ENCODE results near the gene SLC30A1. TPM values are rescaled to one million over a fixed set of nuclear protein-coding genes. Genes with fewer than 3 reads are reported as not detected.

The SLC30A1 gene
- total and polyA plus RNA-seq, 2 of the 13 experiments (the other 11 are each of a cell fraction or from before 2014, with no cell fraction given), result 5.9 to 24.4 TPM

DNA sequence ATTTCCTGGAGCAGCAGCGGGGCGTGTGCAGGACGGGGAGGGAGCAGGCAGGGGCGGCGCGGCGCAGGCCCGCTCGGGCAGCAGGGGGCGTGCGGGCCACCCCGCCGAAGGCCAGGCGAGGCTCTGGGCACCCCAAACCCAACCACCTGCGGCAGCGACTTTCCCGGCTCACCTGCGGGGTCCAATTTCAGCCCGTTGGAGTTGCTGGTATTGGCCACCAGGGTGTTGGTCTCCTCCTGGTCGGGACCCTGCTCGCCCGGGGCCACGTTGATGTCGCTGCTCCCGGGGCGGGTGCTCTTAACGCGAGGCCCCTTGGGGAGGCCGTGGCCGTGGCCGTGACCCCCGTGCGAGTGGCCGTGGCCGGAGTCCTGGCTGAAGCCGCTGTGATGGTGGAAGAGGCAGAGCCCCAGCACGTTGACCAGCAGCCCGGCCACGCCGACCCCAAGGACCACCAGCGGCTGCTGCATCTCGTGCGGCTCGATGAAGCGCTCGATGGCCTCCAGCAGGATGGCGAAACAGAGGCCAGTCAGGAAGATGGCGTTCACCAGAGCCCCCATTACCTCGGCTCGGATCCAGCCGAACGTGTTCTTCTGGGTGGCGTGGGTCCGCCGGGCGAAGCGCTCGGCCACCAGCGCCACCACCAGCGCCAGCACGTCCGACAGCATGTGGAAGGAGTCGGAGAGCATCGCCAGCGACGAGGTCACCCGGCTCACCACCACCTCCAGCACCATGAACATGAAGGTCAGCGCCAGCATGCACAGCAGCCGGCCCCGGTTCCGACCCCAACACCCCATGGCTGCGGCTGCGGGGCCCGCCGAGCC is 932 bp downstream of the SLC30A1 start (continued):
- TF ChIP-seq TBX3 (IDR thresholded peaks at IDR 0.05; ENCODE audit: borderline replicate concordance) (no peak), NR2F2 (IDR thresholded peaks at IDR 0.05; ENCODE audit: borderline replicate concordance, low read depth) (no peak), MIER2 (CRISPR knock-in tag; IDR thresholded peaks at IDR 0.05) (no peak), HDAC1 (CRISPR knock-in tag; IDR thresholded peaks at IDR 0.05) (peak; percentile 78), DZIP1 (CRISPR knock-in tag; IDR thresholded peaks at IDR 0.05) (peak; percentile 52; the same call in 1 of the 2 replicates), SOX13 (IDR thresholded peaks at IDR 0.05) (no peak), SOX13 (CRISPR knock-in tag; conservative IDR thresholded peaks at IDR 0.05 in 1 of 2, IDR thresholded peaks at IDR 0.05 in 1 of 2) (0 out of 4 replicates have a peak, but pooled peaks of 1 of the 2 experiments have one; percentile 27), ZNF432 (CRISPR knock-in tag; IDR thresholded peaks at IDR 0.05; ENCODE audit: borderline replicate concordance) (no peak), RFX1 (IDR thresholded peaks at IDR 0.05) (no peak), ZNF253 (CRISPR knock-in tag; IDR thresholded peaks at IDR 0.05; ENCODE audit: borderline replicate concordance) (no peak), RXRA (CRISPR knock-in tag; IDR thresholded peaks at IDR 0.05) (peak; percentile 73; the same call in 1 of the 2 replicates), HNF4G (IDR thresholded peaks at IDR 0.05; ENCODE audit: borderline replicate concordance, low read depth, low read length) (no peak), HNF4G (CRISPR knock-in tag; IDR thresholded peaks at IDR 0.05; ENCODE audit: borderline replicate concordance, low read depth) (0 out of 2 replicates have a peak, but pooled peaks have one; percentile 19), ZFP91 (CRISPR knock-in tag; IDR thresholded peaks at IDR 0.05; ENCODE audit: borderline replicate concordance) (peak; percentile 89), ZFP1 (CRISPR knock-in tag; IDR thresholded peaks at IDR 0.05) (no peak), ZFP82 (CRISPR knock-in tag; IDR thresholded peaks at IDR 0.05; ENCODE audit: borderline replicate concordance) (peak; percentile 97; the same call in 1 of the 2 replicates)
- TF ChIP-seq, protein P1, sequence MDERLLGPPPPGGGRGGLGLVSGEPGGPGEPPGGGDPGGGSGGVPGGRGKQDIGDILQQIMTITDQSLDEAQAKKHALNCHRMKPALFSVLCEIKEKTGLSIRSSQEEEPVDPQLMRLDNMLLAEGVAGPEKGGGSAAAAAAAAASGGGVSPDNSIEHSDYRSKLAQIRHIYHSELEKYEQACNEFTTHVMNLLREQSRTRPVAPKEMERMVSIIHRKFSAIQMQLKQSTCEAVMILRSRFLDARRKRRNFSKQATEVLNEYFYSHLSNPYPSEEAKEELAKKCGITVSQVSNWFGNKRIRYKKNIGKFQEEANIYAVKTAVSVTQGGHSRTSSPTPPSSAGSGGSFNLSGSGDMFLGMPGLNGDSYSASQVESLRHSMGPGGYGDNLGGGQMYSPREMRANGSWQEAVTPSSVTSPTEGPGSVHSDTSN (CRISPR knock-in tag; IDR thresholded peaks at IDR 0.05), result no peak
- TF ChIP-seq, protein P2, sequence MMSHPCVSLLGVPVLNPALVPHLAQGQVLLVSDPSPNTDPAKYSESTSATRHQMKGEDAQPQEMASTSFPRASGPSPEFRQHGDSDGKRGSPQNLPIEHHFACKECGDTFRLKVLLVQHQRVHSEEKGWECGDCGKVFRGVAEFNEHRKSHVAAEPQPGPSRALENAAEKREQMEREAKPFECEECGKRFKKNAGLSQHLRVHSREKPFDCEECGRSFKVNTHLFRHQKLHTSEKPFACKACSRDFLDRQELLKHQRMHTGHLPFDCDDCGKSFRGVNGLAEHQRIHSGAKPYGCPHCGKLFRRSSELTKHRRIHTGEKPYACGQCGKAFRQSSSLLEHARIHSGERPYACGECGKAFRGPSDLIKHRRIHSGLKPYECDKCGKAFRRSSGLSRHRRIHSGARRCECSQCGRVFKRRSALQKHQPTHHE (CRISPR knock-in tag; IDR thresholded peaks at IDR 0.05; ENCODE audit: borderline replicate concordance), result peak; percentile 40; the same call in 1 of the 2 replicates
- TF ChIP-seq, protein P3, sequence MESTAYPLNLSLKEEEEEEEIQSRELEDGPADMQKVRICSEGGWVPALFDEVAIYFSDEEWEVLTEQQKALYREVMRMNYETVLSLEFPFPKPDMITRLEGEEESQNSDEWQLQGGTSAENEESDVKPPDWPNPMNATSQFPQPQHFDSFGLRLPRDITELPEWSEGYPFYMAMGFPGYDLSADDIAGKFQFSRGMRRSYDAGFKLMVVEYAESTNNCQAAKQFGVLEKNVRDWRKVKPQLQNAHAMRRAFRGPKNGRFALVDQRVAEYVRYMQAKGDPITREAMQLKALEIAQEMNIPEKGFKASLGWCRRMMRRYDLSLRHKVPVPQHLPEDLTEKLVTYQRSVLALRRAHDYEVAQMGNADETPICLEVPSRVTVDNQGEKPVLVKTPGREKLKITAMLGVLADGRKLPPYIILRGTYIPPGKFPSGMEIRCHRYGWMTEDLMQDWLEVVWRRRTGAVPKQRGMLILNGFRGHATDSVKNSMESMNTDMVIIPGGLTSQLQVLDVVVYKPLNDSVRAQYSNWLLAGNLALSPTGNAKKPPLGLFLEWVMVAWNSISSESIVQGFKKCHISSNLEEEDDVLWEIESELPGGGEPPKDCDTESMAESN (CRISPR knock-in tag; conservative IDR thresholded peaks at IDR 0.05), result no peak; the same call in 1 of the 2 replicates
- TF ChIP-seq, protein P4, sequence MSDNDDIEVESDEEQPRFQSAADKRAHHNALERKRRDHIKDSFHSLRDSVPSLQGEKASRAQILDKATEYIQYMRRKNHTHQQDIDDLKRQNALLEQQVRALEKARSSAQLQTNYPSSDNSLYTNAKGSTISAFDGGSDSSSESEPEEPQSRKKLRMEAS (IDR thresholded peaks at IDR 0.05), result peak; percentile 85

Data from HepG2 (cell line).